T-helper 2 cell treated with Interferon-gamma antibody and Interleukin-4, amounts not matched to agents 100 ng/mL and 5 ng/mL, for 36 hours (primary cell): ENCODE measurements around the gene RPTOR. TPM values are rescaled to one million over a fixed set of nuclear protein-coding genes. Genes with fewer than 3 reads are reported as not detected.

ENCODE experiments used
- intact Hi-C: fragments of 100-400 bp; cut with micrococcal nuclease; formaldehyde crosslinking; loops from one replicate; pipeline ENCODE4 v1.15.1; 2023
- total RNA-seq: library from RNA; stranded (reverse); gene quantifications from 2 replicates; pipeline ENCODE4 v1.2.3, GENCODE V29; 2022

RPTOR gene
- total RNA-seq, 1 donor from 2014 or later = 78.5 TPM

DNA sequence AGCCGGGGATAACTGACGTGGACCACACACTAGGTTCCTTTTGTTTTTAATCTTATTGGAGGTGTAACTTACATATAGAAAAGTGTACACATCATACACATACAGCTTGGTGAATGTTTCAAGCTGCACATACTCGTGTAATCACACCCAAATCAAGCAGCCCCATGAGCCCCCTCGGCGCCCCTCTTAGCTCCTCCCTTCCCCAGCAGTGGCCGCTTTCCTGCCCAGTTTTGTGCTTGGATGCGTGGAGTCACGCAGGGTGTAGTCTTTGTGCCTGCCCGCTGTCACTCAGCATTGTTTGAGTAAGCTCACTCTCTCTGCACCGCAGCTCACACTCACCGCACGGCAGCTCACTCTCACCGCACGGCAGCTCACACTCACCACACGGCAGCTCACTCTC, 295.3 kb downstream of the RPTOR start:
- intact Hi-C loops = no loop called here

DNA sequence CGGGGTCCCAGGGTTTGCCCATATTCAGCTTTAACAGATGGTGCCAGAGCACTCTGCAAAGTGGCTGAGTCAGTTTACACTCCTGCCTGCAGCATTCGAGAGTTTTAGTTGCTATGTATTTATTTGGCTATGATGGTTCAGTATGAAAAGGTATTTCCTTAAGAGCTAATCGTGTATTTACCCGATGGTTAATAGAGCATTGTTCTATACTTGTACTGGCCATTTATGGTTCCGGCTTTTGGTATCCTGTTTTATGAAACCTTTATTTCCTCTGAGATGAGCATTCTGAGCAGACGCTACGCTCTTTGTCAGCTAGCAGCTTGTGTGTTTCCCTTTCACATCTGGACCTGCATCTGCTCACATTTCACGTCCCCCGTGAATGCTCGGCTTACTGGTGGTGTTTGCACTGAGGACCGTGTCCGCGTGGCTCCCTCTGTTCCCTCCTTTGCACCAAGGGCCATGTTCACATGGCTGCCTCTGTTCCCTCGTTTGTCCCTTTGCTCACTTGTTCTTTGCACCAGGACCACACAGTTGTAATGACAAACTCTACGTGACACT, 297.9 kb downstream of the RPTOR start:
- intact Hi-C loops = no loop called here

DNA sequence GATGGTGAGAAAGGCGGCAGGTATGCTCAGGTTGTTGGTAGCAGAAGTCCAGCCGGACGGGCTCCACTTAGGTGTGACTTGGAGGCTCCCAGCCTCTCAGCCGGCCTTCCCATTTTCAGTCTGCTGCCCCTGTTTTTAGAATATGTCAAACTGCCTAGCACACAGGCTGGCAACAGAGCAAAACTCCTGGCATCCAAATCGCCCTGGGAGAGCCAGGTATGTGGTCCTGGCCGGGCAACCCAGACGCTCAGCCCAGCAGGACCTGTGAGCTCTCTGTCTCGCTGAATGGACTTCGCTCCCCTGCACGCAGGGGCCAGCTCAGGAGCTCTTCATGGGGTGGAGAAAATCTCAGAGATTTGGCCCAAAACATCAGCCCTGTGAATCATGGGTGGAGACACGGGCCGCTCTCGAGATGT, 299.1 kb downstream of the RPTOR start:
- intact Hi-C loops = no loop called here

DNA sequence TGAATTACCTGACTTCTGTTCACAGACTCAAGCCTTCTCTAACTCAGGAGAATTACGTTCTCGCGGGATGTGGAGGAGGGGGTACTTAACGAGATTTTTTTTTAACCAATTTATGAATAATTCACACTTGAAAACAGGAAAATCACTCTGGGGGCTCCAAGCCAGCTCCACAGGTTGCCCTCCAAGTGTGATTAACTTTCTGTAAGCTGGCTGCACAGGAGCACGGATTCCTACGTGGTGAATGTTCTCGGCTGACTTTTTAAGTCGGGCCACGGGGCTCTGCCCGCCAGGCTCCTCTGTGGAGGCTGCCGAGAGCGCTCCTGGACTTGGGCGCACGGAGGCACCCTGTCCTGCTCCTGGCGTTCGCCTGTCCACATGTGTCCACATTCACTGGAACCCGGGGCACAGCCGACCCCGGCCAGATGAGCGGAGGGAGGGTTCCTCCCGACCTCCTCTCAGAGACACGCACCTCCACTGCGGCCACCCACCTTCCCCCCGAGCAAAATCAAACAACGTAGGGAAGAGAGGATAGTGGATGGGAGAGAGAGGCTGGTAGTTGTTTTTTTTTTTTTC, 299.9 kb downstream of the RPTOR start:
- intact Hi-C loops = no loop called here

DNA sequence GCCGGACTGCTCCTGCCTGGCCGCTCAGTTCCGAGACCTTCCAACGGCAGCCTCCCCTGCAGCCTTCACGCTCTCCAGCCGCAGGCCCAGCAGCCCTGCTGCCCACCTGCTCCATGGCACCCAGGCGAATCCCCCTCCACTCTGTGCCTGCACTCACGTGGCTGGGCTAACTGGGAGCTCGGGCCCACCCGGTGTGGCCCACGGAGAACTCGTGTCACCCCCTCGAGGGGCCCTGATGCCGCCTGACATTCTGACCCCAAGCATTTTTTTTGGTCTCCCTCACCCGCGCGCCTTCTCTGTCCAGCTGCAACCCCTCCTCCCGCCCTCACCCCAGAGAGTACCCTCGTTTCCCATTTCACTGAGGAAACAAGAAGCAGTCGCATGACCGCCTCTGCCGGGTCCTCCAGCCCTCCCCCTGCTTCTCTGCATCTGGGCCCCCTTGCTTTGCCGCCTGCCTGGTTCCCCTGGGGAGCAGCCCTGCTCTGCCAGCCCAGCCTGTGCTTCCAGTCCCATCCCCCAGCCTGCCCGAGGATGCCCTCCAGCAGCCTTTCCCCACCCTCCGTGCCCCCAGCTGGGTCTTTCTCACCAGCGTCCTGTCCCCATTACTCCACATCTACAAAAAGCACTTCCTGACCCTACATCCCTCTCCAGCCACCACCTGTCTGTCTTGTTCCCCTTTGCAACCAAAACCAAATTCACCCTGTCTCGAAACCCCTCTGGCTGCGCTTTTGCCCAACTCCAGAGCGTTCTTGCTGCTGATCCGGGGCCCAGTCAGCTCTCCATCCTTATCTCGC, 300.6 kb downstream of the RPTOR start:
- intact Hi-C loops = no loop called here

DNA sequence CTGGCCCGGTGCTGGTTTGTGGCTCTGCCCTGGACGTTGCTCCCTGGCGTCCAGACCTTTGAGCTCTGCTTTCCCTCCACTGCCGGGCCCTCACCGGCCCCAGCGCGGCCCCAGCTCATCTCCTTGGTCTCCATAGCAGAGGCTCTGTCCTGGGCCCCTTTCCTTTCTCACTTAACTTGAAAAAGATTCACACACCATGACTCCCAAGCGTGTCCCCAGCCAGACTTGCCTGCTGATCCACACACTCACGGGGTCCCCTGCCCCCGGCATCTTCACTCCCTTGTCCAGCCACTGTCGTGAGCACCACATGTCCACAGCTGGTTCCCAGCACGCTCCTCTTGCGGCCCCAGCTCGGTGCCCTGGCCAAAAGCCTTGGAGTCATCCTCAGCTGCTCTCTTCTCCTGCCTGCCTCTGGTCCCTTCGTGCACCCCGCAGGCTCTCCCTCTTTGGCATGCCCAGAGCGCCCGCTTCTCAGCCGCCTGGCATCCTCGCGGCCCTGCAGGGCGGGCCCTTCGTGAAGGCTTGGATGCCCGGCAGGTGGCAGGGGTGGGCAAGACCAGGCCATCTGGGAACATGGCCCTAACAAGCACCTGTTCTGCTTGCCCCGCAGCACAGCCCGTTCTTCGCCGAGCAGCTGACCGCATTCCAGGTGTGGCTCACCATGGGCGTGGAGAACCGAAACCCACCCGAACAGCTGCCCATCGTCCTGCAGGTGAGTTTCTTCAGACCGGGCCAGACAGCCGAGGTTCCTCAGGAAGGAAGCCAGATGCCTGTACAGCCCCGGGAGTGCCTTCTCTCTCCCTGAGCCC, 301.4 kb downstream of the RPTOR start:
- intact Hi-C loops = no loop called here

DNA sequence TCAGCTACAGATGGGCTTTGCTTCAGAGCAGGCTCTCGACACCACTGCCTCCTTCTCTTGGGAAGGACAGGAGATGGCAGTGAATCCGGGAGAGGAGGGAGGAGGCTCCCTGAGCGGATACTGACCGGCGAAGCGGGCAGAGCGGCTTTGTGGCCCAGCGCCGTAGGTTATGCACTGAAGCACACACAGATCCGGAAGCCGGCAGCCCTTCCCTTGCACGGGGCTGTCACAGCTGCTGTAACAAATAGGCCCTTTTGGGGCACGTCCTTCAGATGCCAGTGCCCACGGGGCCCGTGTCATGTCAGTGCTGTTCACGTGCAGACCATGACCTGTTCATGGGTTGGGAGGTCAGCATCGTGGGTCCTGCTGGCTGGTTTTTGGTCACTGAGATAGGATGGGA, 302.3 kb downstream of the RPTOR start:
- intact Hi-C loops = loop anchor here (1.0 kb wide), 1 partner anchor 9 kb away; no protein-coding TSS in a partner anchor

DNA sequence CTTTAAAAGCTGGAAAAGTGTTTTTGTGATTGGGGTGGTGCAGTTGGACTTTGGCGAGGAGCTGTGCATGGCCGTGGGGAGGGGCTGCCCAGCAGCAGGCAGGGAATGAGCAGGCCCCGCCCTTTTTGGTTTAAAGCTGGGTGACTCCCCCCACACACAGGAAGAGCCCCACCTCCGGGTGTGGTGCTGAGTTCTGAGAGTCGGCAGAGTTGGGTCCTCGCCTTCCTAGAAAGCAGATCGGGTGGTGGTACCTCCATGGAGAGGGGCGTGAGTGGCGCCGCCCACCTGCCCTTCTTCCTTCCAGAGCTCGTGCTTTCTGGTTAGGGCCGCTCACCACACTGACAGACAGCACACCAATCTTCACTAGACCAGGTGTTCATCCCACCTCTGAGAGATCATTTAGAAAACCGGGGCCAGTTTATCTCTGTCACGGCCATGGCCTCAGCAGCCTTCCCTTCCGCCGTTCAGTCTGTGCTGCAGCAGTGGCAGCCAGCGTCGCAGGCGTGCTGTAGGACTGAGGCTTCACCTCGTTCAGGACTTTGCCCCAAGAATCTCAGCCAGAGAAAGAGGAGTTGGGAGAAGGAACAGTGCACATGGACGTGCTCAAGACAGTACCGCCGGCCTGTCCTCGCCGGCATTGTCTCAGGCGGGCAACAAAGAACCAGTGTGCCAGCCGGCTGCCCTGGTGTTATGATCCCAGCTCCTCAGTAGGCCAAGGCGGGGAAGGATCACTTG, 303.0 kb downstream of the RPTOR start:
- intact Hi-C loops = loop anchor here (1.0 kb wide), 1 partner anchor 9 kb away; no protein-coding TSS in a partner anchor

DNA sequence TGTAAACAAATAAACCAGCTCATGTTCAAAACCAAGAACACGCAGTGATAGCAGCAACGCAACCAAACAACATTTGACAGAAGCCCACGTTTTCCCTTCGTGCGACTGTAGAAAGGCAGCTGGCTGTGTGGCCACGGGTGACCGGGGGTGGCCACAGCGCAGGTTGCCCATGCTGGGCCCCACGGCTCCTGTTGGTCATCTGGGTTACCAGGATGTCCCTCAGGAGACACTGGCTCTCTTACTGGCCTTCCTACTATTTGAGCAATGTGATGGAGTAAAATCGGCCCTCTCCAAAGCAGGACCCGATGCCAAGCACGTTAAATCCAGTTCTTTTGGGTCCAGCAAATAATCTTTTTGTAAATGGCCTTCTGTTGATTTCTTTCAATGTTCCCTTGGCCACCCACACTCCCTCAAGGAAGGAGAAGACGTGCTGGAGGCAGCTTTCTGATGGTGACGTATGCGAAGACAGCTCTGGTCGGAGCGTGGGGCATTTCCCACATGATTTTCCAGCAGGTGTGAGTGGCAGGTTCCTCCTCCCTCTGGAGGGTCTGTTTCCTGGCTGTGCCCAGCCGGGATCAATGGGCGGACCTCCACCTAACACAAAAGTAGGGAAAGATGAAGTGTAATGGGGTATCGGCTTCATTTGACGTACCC, 303.9 kb downstream of the RPTOR start:
- intact Hi-C loops = no loop called here

DNA sequence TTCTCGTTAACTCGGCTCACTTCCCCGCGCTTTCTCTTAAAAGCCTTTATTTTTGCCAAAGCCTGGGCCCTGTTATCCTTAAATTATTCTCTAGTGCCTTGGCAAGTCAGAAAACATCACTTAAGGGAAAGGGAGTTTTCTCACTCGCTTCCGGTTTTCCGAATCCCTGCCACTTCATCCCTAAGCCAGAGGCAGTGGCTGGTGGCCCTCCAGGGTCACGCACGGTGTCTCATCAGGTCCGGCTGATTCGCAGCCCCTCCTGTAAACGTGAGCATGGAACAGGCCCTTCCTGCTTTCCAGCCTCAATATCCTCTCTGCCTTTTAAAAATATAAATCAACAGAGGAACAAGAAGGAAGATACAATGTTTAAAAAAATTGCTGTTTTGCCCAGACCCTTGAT, 304.5 kb downstream of the RPTOR start:
- intact Hi-C loops = no loop called here

DNA sequence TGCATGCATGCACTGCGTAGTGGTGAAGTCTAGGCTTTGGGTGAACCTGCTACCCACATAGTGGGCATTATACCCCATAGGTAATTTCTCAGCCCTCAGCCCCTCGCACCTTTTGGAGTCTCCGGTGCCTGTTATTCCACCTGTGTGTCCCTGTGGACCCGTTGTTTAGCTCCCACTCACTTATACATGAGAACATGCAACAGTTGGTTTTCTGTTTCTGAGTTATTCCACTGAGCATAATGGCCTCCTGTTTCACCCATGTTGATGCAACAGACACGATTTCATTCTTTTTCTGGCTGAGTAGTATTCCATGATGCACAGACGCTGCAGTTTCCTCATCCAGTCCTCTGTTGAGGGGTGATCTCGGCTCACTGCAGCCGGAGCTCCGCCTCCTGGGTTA, 305.5 kb downstream of the RPTOR start:
- intact Hi-C loops = no loop called here

DNA sequence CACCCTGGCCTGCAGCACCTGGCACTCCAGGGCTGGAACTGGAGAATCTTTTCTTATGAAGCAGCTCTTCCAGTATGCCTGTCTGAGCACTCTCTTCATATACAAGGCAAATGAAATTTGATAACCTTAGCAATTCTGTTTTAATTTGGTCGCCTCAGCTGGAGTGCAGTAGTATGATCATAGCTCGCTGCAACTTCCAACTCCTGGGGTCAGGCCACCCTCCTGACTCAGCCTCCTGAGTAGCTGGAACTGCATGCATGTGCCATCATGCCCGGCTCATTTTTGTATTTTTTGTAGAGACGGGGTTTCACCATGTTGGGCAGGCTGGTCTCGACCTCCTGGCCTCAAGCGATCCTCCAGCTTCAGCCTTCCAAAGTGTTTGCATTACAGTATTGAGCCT, 306.2 kb downstream of the RPTOR start:
- intact Hi-C loops = no loop called here

DNA sequence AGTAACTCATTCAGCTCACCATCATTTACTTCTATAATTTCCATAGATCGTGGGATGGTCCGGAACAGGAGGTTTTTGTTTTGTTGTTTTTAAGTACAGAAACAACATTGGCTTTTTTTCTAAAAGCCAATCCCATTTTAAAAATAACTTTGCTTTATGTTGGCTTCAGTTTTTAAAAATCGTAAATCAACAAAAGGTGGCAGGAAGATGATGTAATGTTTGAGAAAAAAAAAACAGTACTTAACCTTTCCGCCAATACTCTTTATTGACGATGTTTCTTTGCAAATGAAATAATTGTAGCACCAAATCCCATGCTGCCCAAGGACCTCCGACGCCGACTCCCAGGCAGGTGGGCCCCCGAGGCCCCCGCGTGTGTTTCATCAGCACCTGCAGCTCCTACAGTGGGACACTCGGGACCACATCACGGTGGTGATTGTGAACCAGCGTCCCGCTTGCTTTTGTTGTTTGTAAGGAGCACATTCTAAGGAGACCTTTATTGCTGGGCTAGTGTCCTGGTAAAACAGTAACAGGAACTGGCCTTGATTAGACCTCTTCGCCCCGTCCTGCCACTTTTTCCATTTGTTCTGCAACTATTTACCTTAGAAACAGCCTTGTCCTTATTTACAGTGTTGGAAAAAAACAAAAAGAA, 306.8 kb downstream of the RPTOR start:
- intact Hi-C loops = no loop called here

DNA sequence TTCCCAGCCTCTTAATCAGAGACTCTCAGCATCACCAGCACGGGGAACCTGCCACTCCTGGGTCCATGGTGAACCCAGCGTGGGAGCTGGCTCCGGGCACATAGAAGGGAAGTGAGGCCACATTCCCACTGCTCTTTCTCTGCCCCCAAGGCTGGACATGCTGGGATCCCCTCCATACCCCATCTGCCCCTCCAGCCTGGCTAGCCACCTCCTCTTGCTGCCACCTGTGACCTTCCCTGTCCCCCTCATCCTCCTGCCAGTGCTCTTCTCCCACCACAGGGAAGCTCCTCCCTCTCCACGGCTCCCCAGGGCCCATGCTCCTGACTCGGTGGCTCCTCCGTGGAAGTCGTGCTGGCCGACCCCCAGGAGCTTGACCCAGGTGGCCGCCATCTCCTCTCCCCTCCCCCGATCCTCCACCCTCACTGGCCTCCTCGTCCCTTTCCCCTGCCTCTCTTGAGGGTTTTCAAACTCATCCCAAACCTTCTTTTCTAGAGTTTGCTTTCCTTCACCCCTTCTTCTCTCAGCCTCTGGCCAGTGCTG, 307.9 kb downstream of the RPTOR start:
- intact Hi-C loops = no loop called here

DNA sequence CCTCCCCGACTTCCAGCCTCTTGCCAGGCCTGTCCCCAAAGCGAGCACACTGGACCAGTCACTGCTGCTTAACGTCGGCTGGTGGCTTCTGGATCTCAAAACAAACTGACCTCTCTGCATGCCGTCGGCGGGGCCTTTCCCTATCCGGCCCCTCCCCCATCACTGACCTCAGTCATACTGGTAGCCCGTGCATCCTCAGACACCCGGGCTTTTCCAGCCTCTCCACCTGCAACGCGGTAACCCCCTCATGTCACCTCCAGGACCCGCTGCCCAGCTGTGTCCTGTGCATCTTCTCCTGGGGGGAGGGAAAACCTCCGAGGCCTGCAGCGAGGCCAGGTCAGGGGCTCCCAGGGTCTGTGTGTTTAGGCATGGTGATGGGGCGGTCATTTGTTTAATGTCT, 308.4 kb downstream of the RPTOR start:
- intact Hi-C loops = no loop called here

DNA sequence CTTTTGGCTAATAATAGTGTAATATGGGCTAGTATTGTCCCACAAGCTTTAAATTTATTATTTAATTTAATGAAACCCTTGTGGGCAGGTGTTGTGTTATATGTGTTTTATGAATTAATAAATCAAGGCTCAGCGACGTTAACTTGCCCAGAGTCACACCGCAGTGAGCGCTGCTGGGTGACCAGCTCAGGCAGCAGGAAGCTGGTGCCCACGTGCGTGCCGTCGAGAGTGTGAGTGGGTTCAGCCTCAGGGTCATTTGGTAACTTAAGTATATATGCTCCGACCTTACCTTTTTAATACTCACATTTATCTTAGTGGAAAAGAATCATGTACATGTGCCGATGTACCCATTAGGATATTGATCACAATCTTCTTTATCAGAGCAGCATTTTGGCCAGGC, 309.6 kb downstream of the RPTOR start:
- intact Hi-C loops = no loop called here

DNA sequence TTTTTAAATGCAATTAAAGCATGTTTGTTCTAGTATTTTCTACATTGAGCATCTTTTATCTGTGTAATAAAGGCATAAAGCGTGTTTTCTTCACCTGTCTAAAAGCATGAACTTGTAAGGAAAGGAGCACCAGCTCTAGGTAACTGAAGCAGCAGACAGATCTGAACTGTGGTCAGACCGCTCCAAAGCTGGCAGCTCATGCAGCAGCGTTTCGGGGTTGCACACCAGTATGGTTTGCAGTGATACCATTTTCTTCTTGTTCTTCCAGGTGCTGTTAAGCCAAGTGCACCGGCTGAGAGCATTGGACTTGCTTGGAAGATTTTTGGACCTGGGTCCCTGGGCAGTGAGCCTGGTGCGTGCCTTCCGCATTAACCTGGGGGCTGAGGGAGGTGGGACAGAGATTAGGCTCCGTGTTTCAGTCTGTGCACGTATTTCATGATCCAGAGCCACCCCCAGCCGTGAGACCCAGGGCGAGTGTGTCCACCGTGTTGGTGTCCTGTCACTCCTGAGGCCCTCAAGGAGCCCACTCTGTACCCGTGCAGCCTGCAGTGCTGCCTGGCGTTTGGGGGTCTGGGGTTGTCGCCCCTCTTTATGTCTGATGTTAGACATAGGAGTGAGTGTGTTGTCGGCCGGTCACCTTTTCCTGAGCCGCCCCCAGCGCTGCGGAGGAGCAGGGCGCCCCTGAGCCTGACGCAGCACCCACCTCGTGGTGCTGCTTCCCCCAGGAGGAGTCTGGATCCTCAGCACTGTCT, 310.7 kb downstream of the RPTOR start:
- intact Hi-C loops = loop anchor here (5.0 kb wide), 2 partner anchors 73 to 93 kb away; no protein-coding TSS in a partner anchor

DNA sequence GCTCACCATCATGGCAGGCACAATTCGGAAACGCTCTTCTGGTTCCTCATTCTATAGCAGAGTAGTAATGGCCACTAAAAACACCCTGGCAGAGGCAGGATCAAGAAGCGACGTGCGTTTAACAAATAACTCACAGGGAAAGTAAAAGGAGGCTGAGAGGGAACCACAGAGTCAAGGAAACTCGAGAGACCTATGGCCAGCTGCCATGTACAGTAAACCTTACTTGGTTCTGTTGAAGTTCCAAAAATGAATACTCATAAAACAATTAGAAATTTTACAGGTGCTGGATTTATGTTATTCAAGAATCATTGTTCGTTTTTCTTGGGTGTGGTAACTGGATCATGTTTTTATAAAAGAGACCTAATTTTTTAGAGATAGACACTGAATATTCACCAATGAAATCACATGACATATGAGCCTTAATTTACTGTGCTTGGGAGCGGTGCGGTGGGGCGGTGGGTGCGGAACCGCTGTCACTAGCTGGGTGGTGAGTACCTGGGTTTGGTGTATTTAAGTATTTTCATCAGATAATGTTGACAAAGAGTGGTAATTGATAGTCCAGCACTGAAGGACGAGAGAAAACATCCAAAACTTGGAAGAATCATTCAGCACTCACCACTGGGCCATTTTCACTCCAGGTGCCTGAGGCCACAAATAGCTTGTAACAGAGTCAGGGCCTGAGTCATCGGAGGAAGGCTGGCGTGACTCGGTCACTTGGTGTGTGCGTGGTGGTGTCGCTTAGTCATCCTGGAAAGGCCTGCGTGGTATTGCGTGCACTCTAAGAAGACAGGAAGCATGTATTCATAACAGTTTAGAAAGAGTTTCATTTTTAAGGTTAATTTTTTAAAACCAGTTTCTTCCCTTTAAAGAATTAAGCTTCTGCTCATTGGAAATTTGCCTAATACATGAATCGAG, 311.6 kb downstream of the RPTOR start:
- intact Hi-C loops = loop anchor here (1.0 to 5.0 kb wide), 6 partner anchors 9 to 94 kb away; no protein-coding TSS in a partner anchor
